K562 (cell line): Measurements from ENCODE around the gene CAB39. TPM values are rescaled to one million over a fixed set of nuclear protein-coding genes. Genes with fewer than 3 reads are reported as not detected.

ENCODE experiments used
- ATAC-seq: fragments of 200-7000 bp; cut with Tn5 transposase; 3 replicates; pipeline ENCODE4 v1.9.1; 2020; ENCODE audit warnings: moderate library complexity
- BruUV-seq: library from RNA; stranded (reverse); fragments of 400-500 nt; replicated peaks from 2 replicates; lab custom pipeline; 2021; lab: Mats Ljungman, UMichigan
- CTCF ChIA-PET: fragments of 300-600 bp; formaldehyde crosslinking; extraction: SDS; loops from one replicate; lab custom pipeline; 2021; ENCODE audit warnings: low intra/inter-chr PET ratio; lab: Yijun Ruan, JAX
- POLR2A ChIA-PET: fragments of 300-600, 350-650 bp; sonication (Branson Sonifier 250); formaldehyde crosslinking; extraction: SDS; loops from one replicate; lab custom pipeline; 2021; ENCODE audit warnings: antibody characterized with exemption, inconsistent platforms; lab: Yijun Ruan, JAX
- DNase-seq, 4 experiments: peaks; one replicate each; pipeline versions ENCODE4 v3.0.0 to v3.0.0-alpha.2; 2011 to 2018; ENCODE audit warnings: low spot score in 3 of 4, mixed read lengths in 3 of 4; ENCODE audit errors: extremely low read depth in 1 of 4
- FAIRE-seq: peaks from 2 replicates; lab custom pipeline; 2011; peaks lifted over from hg19 to GRCh38; lab: Jason Lieb, UNC
- H2AFZ ChIP-seq: 2 replicates; pipeline ENCODE4 v1.6.0; 2011; ENCODE audit warnings: low read depth, low read length, control low read depth, inconsistent platforms
- H3K27ac ChIP-seq: fragments of 200-600 bp; 3 replicates; pipeline ENCODE4 v1.8.0; 2011; ENCODE audit warnings: low read depth, mild to moderate bottlenecking, control low read depth, inconsistent platforms, low read length, moderate library complexity, mixed read lengths; ENCODE audit errors: extremely low read depth
- H3K27me3 ChIP-seq, 2 experiments: fragments of 300-600 bp in 1 of 2; 2 replicates in 1 of 2; 3 replicates in 1 of 2; pipeline versions ENCODE4 v1.6.0 to v1.8.0; 2011; ENCODE audit warnings: inconsistent platforms in 2 of 2, low read length in 2 of 2, mild to moderate bottlenecking in 1 of 2, mixed read lengths in 1 of 2, moderate library complexity in 1 of 2; ENCODE audit not compliant: control insufficient read depth in 2 of 2, insufficient read depth in 2 of 2
- H3K36me3 ChIP-seq: fragments of 300-600 bp; 3 replicates; pipeline ENCODE4 v1.8.0; 2011; ENCODE audit warnings: mild to moderate bottlenecking, low read length, inconsistent platforms; ENCODE audit not compliant: control insufficient read depth, insufficient read depth
- H3K4me1 ChIP-seq, 2 experiments: fragments of 200-600 bp in 1 of 2; replicated peaks in 1 of 2; 2 replicates in 1 of 2; 3 replicates in 1 of 2; pipeline versions ENCODE4 v1.5.1 to v1.8.0; 2011; ENCODE audit warnings: inconsistent platforms in 2 of 2, low read length in 2 of 2, mild to moderate bottlenecking in 1 of 2, mixed read lengths in 1 of 2, moderate library complexity in 1 of 2; ENCODE audit not compliant: control insufficient read depth in 2 of 2, insufficient read depth in 2 of 2
- H3K4me2 ChIP-seq: 2 replicates; pipeline ENCODE4 v1.6.1; 2011; ENCODE audit warnings: low read length, control low read depth, inconsistent platforms, mixed read lengths; ENCODE audit not compliant: insufficient read depth
- H3K4me3 ChIP-seq: fragments of 200-600 bp; sonication (generic), shearing (Covaris generic); 2 replicates; pipeline ENCODE4 v1.5.1; 2016; ENCODE audit warnings: control low read depth, inconsistent platforms
- H3K79me2 ChIP-seq: fragments of 200-600 bp; 3 replicates; pipeline ENCODE4 v1.8.0; 2011; ENCODE audit warnings: low read length, inconsistent platforms; ENCODE audit not compliant: control insufficient read depth, insufficient read depth
- H3K9ac ChIP-seq, 2 experiments: 2 replicates each; pipeline versions ENCODE4 v1.6.0 to v1.6.1; 2011; ENCODE audit warnings: low read depth in 2 of 2, low read length in 2 of 2, control low read depth in 1 of 2, inconsistent platforms in 1 of 2, mild to moderate bottlenecking in 1 of 2, mixed read lengths in 1 of 2; ENCODE audit not compliant: insufficient read depth in 1 of 2
- H3K9me1 ChIP-seq: one replicate; pipeline ENCODE4 v1.6.0; 2011; ENCODE audit warnings: inconsistent platforms, mild to moderate bottlenecking, low read length, moderate library complexity; ENCODE audit not compliant: control insufficient read depth, insufficient read depth
- H3K9me3 ChIP-seq: replicated peaks from 2 replicates; pipeline ENCODE4 v1.5.1; 2011; ENCODE audit warnings: low read depth, low read length, inconsistent platforms; ENCODE audit not compliant: control insufficient read depth, insufficient read depth
- H4K20me1 ChIP-seq: replicated peaks from 2 replicates; pipeline ENCODE4 v1.6.1; 2011; ENCODE audit warnings: low read length, inconsistent platforms, mixed read lengths; ENCODE audit not compliant: control insufficient read depth, insufficient read depth
- ESRRA ChIP-seq: fragments of 450-650 bp; IDR thresholded peaks from 2 replicates; pipeline ENCODE4 v1.6.1; 2014; ENCODE audit warnings: low read depth, mild to moderate bottlenecking, moderate library complexity, borderline replicate concordance
- FOXJ2 ChIP-seq: fragments of 200-800 bp; sonication (Bioruptor generic); IDR thresholded peaks from 2 replicates; pipeline ENCODE4 v1.6.1; 2016; ENCODE audit warnings: missing genetic modification characterization, missing compliant biosample characterization
- HSF4 ChIP-seq: fragments of 250-450 bp; sonication (Bioruptor Pico); IDR thresholded peaks from 2 replicates; pipeline ENCODE4 v2.1.2; 2022; ENCODE audit warnings: mild to moderate bottlenecking, moderate library complexity, borderline replicate concordance
- PYGO2 ChIP-seq: fragments of 450-650 bp; IDR thresholded peaks from 2 replicates; pipeline ENCODE4 v1.6.1; 2016; ENCODE audit warnings: mild to moderate bottlenecking, missing genetic modification characterization, moderate library complexity, missing compliant biosample characterization
- RBM22 ChIP-seq: fragments of 200-400 bp; formaldehyde crosslinking; IDR thresholded peaks from 2 replicates; pipeline ENCODE4 v1.6.1; 2018; ENCODE audit warnings: low read length, low read depth; ENCODE audit not compliant: poor library complexity, severe bottlenecking
- TBP ChIP-seq: optimal IDR thresholded peaks from 2 replicates; pipeline ENCODE3; 2011; ENCODE audit warnings: low read depth, low read length, improper control_type of control experiment
- ZNF143 ChIP-seq: sonication (generic); formaldehyde crosslinking; IDR thresholded peaks from 2 replicates; pipeline ENCODE4 v1.9.0; 2022; ENCODE audit warnings: mild to moderate bottlenecking, missing genetic modification reagents
- whole genome bisulfite sequencing: fragments of 100-300 bp; shearing (Covaris generic); methylation state at CpG from one replicate; pipeline ENCODE4 v1.1.6; 2016; ENCODE audit warnings: low coverage, mixed read lengths; ENCODE audit not compliant: insufficient coverage; ENCODE audit errors: missing lambda C conversion rate; 5-methylcytosine and 5-hydroxymethylcytosine counted together
- in situ Hi-C: fragments of 300-500 bp; cut with MboI; formaldehyde crosslinking; loops from 4 replicates; pipeline ENCODE4 v1.15.0; 2018; ENCODE audit warnings: inconsistent platforms, mixed read lengths
- intact Hi-C: fragments of 100-400 bp; cut with micrococcal nuclease; formaldehyde crosslinking; loops from 2 replicates; pipeline ENCODE4 v1.14.2; 2022
- polyA plus RNA-seq, 8 experiments: library from polyadenylated mRNA; depleted of rRNA in 4 of 8; stranded (reverse) in 5 of 8; unstranded in 3 of 8; fragments of >200 nt; fragmentation: Nextera tagmentation in 2 of 8; fragmentation: Illumina TruSeq in 1 of 8; extraction: Ambion mirVana in 2 of 8; extraction: Trizol in 1 of 8; gene quantifications; 2 replicates each; pipeline versions ENCODE4 v1.2.1 to v1.2.3, GENCODE V29; 2011 to 2014; ENCODE audit warnings: inconsistent platforms in 1 of 8, missing spikeins in 1 of 8
- total RNA-seq, 7 experiments: library from RNA; depleted of rRNA in 6 of 7; stranded (reverse); fragments of >200 nt in 6 of 7; fragmentation: Illumina TruSeq in 2 of 7; extraction: Trizol in 2 of 7; gene quantifications; 2 replicates each; pipeline versions ENCODE4 v1.2.1 to v1.2.3, GENCODE V29; 2011 to 2021; ENCODE audit warnings: low replicate concordance in 1 of 7
- TF ChIP-seq, protein P1 (sequence below): IDR thresholded peaks from 2 replicates; pipeline ENCODE4 v1.6.1; 2011; ENCODE audit not compliant: insufficient read length; ENCODE audit errors: extremely low read depth

Gene CAB39
- total and polyA plus RNA-seq, 9 of the 15 experiments (the other 6 are each of a cell fraction or from before 2014, with no cell fraction given): 27.2 to 94.4 (median 70.1) TPM

DNA sequence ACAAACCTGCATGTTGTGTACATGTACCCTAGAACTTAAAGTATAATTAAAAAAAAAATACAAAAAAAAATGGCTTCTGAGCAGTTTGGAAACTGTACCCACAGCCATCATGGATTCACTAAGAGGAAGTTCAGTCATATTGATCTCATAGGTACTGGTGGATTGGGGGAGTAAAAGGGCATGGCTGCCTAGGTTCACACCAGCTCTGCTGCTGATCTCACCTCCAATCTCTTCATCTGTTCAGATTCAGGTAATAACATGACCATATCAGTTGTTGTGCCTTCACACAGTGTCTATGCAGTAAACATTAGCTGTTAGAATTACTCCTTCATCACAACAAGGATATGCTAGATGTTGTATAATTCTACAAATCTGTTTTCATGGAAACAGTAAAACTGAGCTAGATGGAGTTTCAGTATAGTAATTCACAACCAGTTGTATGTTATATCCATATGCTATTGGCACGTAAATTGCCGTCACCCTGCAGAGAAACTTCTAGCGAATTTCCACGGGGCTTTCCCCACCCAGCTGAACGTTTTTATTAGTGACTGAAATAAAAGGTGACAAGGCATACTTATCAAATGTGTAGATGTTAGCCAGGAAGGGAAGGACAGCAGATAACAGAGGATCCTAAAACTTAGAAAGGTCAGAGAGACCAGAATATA is 92.8 kb downstream of the CAB39 start (continued):
- TF ChIP-seq PYGO2 (tag): no peak
- no peak for TF ChIP-seq RBM22

DNA sequence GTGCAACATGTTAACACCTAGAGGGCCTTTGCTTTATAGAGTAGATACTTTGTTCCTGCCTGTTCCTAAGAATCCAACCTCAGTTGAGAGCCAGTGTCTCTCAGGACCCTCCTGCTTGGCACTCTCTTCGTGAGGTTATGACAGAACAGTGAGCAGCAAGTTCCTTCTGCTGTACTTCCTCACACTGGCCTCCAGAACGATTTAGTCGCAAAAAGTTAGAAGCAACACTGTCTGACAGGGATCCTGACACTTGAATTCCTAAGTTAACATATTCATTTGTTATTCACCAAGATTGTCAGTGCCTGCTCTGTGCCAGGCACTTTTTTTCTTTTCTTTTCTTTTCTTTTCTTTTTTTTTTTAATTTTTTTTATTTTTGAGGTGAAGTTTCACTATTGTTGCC is 95.1 kb downstream of the CAB39 start:
- Histone ChIP-seq H3K4me1 (no peaks in the 10 kb centered on the region), H4K20me1 (0 out of 2 replicates have a peak, but pooled peaks cover 6% of the 10 kb centered on the region), H3K4me3 (no peak overlapping the region), H3K9me1 (no peaks in the 10 kb centered on the region), H3K36me3 (peaks cover 66% of the 10 kb centered on the region), H3K4me2 (no peak overlapping the region), H3K27ac (no peak overlapping the region), H2AFZ (no peak overlapping the region), H3K79me2 (no peaks in the 10 kb centered on the region), H3K27me3 (no peaks in the 10 kb centered on the region), H3K9ac (no peak overlapping the region), H3K9me3 (no peaks in the 10 kb centered on the region)
- 82% methylated on average over 3 of the region's 3 CpGs for whole genome bisulfite sequencing
- POLR2A ChIA-PET: no interaction called here
- in situ Hi-C loops (loop anchor here (25.0 kb wide), 1 partner anchor 795 kb away; no protein-coding TSS in a partner anchor), intact Hi-C loops (no loop called here)
- DNase-seq (no peak), ATAC-seq (no peak), FAIRE-seq (no peak)
- TF ChIP-seq, protein P1, sequence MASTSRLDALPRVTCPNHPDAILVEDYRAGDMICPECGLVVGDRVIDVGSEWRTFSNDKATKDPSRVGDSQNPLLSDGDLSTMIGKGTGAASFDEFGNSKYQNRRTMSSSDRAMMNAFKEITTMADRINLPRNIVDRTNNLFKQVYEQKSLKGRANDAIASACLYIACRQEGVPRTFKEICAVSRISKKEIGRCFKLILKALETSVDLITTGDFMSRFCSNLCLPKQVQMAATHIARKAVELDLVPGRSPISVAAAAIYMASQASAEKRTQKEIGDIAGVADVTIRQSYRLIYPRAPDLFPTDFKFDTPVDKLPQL: no peak
- TF ChIP-seq ESRRA (no peak), FOXJ2 (no peak), ZNF143 (CRISPR knock-in tag) (no peak), HSF4 (CRISPR knock-in tag) (no peak), TBP (no peak)
- CTCF ChIA-PET: no interaction called here
- BruUV-seq: no TSS peak
